BJ (cell line): Measurements from ENCODE around the gene NUCKS1. TPM values are rescaled to one million over a fixed set of nuclear protein-coding genes. Genes with fewer than 3 reads are reported as not detected.

ENCODE experiments used
- CTCF ChIA-PET: fragments of 350-600 bp; formaldehyde crosslinking; extraction: SDS; loops from one replicate; lab custom pipeline; 2021; ENCODE audit warnings: antibody characterized with exemption, inconsistent platforms; lab: Yijun Ruan, JAX
- POLR2A ChIA-PET: fragments of 300-600 bp; sonication (Branson Sonifier 250); formaldehyde crosslinking; extraction: SDS; loops from one replicate; lab custom pipeline; 2021; ENCODE audit warnings: antibody characterized with exemption; lab: Charles Lee
- DNase-seq: peaks from one replicate; pipeline ENCODE4 v3.0.0-alpha.2; 2011; ENCODE audit warnings: low read depth
- H3K27me3 ChIP-seq: 2 replicates; pipeline ENCODE4 v1.6.0; 2011; ENCODE audit warnings: low read length; ENCODE audit not compliant: control insufficient read depth, insufficient read depth
- H3K36me3 ChIP-seq: 2 replicates; pipeline ENCODE4 v1.5.1; 2011; ENCODE audit warnings: low read length; ENCODE audit not compliant: control insufficient read depth, insufficient read depth
- H3K4me3 ChIP-seq: 2 replicates; pipeline ENCODE4 v1.5.1; 2011; ENCODE audit warnings: low read depth, mild to moderate bottlenecking, control low read depth, low read length
- polyA plus RNA-seq: library from polyadenylated mRNA; depleted of rRNA; stranded (reverse); fragments of >200 nt; gene quantifications from 2 replicates; pipeline ENCODE4 v1.2.3, GENCODE V29; 2011
- TF ChIP-seq, protein P1 (sequence below): IDR thresholded peaks from 2 replicates; pipeline ENCODE4 v1.5.1; 2011; ENCODE audit warnings: low read depth, mild to moderate bottlenecking, control low read depth, inconsistent platforms, low read length, moderate library complexity; ENCODE audit not compliant: insufficient read depth

The NUCKS1 gene
- polyA plus RNA-seq, 1 experiment: 33.3 TPM

GRCh38 chr1:205670150-205670446 is 79.9 kb downstream of the NUCKS1 start:
- no peaks in the 10 kb centered on the region for H3K27me3 ChIP-seq
- TF ChIP-seq, protein P1, sequence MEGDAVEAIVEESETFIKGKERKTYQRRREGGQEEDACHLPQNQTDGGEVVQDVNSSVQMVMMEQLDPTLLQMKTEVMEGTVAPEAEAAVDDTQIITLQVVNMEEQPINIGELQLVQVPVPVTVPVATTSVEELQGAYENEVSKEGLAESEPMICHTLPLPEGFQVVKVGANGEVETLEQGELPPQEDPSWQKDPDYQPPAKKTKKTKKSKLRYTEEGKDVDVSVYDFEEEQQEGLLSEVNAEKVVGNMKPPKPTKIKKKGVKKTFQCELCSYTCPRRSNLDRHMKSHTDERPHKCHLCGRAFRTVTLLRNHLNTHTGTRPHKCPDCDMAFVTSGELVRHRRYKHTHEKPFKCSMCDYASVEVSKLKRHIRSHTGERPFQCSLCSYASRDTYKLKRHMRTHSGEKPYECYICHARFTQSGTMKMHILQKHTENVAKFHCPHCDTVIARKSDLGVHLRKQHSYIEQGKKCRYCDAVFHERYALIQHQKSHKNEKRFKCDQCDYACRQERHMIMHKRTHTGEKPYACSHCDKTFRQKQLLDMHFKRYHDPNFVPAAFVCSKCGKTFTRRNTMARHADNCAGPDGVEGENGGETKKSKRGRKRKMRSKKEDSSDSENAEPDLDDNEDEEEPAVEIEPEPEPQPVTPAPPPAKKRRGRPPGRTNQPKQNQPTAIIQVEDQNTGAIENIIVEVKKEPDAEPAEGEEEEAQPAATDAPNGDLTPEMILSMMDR: no peak
- no peak for DNase-seq
- no peaks in the 10 kb centered on the region for H3K36me3 ChIP-seq
- no peak overlapping the region for H3K4me3 ChIP-seq
- CTCF ChIA-PET: interaction anchor here (0.9 to 15.8 kb wide), 5 partner anchors 10 to 79 kb away, joined by 3 to 161 read pairs (median 4); partner anchors contain the start of genes ELK4 and SLC45A3
- POLR2A ChIA-PET: no interaction called here

- no peaks in the 10 kb centered on the region for H3K27me3 ChIP-seq
- POLR2A ChIA-PET: interaction anchor here (0.6 kb wide), 1 partner anchor 139 kb away, joined by 4 read pairs; no protein-coding TSS in a partner anchor
- TF ChIP-seq, protein P1: no peak
- H3K36me3 ChIP-seq: no peaks in the 10 kb centered on the region
- CTCF ChIA-PET: interaction anchor here (0.9 to 15.8 kb wide), 6 partner anchors 10 to 308 kb away, joined by 4 to 161 read pairs (median 6); partner anchors contain the start of gene SLC45A3
- DNase-seq: no peak
- H3K4me3 ChIP-seq: no peak overlapping the region
Measured at GRCh38 chr1:205669341-205670149, 80.4 kb downstream of the NUCKS1 start.

- H3K36me3 ChIP-seq: no peaks in the 10 kb centered on the region
- CTCF ChIA-PET: interaction anchor here (0.9 to 15.8 kb wide), 5 partner anchors 10 to 308 kb away, joined by 4 to 161 read pairs (median 4); no protein-coding TSS in a partner anchor
- POLR2A ChIA-PET: interaction anchor here (0.6 kb wide), 1 partner anchor 140 kb away, joined by 4 read pairs; no protein-coding TSS in a partner anchor
- no peak for DNase-seq
- TF ChIP-seq, protein P1: no peak
- H3K4me3 ChIP-seq: no peak overlapping the region
- no peaks in the 10 kb centered on the region for H3K27me3 ChIP-seq
Measured at GRCh38 chr1:205668951-205669340, 81.0 kb downstream of the NUCKS1 start.

DNA sequence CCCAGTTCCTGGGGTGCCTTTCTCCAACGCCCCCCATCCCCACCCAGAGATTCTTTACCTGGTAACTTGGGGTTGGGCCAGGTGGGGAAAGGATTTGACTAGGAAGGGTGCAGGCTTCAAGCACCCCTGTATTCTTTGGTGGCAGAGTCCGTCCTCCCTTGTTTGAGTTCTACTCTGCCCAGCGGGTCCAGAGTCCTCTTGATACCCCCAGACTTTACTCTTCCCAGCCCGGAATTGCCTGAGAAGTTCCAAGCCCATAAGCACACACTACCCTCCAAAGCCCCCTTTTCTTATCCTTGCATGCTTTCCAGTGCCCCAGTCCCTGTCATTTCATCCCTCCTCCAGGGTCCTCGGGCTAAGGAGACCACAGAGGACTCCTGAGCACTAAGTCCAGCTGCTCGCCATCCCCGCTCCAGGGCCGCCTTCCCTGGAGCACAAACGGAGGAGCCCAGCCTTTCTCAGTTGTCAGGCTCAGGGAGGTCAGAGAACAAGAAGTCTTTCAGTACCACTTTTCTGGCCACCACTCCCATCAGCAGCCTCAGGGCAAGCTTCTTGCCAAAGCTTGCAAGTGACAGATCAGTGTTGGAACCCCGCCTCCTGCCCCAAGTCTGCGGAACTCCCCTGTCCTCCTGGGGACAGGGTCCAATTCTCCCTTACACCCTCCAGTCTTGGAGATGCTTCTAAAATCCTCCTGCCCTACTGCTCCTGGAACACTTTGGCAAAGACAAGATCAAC is 81.9 kb downstream of the NUCKS1 start:
- no peak for DNase-seq
- POLR2A ChIA-PET: no interaction called here
- no peak overlapping the region for H3K4me3 ChIP-seq
- CTCF ChIA-PET: interaction anchor here (0.6 to 15.8 kb wide), 5 partner anchors 9 to 309 kb away, joined by 3 to 161 read pairs (median 4); no protein-coding TSS in a partner anchor
- no peaks in the 10 kb centered on the region for H3K36me3 ChIP-seq
- TF ChIP-seq, protein P1: no peak
- H3K27me3 ChIP-seq: no peaks in the 10 kb centered on the region
